M059J (cell line): ENCODE results near the gene PSMA1. TPM values are rescaled to one million over a fixed set of nuclear protein-coding genes. Genes with fewer than 3 reads are reported as not detected.
"Not testable (repeated sequence)": the region's sequence is repeated elsewhere in the genome, so short reads cannot be mapped to it uniquely, and the experiment has no call there.

Experiments
- DNase-seq: peaks from one replicate; pipeline ENCODE4 v3.0.0-alpha.2; 2012; ENCODE audit warnings: low read depth
- total RNA-seq: library from RNA; depleted of rRNA; stranded (reverse); fragments of >200 nt; shearing (Covaris generic); gene quantifications from 2 replicates; pipeline ENCODE4 v1.2.3, GENCODE V29; 2014; rRNA removed

PSMA1 gene
- total RNA-seq: 344 and 357 TPM in 2 replicates

DNA sequence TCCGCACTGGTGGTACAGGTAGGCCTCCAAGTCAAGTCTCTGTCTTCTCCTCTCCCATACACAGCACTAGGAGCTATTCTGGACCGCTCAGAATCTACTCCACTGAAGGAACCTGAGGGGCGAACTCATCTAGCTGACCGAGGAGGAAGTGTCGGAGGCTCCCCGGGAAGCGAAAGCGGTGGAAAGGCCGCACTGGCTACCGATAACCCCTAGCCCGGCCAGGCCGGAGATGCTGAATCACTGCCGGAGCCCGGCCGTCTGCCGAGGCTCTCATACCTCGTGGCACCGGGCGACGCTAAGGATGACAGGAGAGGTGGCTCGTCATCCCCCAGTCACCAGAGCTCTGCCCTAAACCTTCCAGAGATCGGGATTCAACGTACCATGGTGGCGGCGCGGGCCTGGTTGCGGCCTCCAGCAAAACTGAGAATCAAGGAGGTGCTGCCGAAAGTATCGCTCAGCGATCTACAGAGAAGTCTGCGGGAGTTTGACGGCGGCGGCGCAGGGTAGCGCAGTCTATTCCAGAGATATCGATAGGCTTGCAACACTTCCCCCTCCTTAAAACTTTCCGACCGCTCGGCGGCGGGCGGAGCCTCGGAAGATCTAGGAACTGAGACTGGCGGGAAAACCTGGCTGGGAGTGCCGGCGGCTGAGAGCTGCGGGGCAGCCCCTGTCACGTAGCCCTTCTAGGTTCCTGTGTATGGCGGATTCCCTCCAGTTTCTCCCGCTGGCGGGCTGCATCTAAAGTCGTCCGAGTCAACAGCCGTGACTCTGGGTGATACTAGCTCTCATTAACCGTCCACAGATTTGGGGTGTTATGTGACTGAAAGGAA, at the start of gene PSMA1:
TSS of gene PSMA1 (minus strand) at position 470 of the 830 bp plus-strand sequence. CDS start at position 383, 87 bp downstream.
- peak; percentile 97 for DNase-seq

DNA sequence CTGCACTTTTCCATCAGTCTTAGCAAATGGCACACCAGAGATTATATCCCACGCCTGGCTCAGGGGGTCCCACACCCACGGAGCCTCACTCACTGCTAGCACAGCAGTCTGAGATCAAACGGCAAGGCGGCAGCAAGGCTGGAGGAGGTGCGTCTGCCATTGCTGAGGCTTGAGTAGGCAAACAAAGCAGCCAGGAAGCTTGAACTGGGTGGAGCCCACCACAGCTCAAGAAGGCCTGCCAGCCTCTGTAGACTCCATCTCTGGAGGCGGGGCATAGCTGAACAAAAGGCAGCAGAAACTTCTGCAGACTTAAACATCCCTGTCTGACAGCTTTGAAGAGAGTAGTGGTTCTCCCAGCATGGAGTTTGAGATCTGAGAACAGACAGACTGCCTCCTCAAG, 49.3 kb upstream of the PSMA1 start:
- not testable (repeated sequence) for DNase-seq

DNA sequence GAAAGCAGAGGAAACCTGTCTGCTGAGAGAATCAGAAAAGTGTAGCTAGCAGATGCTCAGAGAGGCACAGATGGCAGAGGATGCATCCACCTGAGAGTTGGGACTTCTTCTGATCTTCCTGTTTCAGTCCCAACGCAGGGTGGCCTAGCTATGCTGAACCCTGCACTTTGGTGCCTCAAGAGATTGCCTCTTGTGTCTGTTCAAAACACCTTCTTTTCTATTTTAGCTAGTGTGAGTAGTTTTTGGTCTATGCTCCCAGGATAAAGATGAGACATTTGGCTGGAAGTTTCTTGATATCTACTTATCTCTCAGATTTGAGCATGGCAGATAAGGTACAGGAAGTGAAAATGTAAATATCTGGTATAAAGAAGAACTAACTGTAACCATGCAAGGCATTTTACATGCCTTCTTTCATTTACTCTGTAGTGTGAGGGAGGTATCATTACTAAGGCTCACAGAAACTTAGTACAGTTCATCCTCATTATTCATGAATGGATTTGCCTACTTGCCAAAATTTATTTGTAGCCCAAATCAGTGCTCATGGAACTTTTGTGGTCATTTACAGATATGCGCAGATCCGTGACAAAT, 47.0 kb upstream of the PSMA1 start:
- DNase-seq: no peak

DNA sequence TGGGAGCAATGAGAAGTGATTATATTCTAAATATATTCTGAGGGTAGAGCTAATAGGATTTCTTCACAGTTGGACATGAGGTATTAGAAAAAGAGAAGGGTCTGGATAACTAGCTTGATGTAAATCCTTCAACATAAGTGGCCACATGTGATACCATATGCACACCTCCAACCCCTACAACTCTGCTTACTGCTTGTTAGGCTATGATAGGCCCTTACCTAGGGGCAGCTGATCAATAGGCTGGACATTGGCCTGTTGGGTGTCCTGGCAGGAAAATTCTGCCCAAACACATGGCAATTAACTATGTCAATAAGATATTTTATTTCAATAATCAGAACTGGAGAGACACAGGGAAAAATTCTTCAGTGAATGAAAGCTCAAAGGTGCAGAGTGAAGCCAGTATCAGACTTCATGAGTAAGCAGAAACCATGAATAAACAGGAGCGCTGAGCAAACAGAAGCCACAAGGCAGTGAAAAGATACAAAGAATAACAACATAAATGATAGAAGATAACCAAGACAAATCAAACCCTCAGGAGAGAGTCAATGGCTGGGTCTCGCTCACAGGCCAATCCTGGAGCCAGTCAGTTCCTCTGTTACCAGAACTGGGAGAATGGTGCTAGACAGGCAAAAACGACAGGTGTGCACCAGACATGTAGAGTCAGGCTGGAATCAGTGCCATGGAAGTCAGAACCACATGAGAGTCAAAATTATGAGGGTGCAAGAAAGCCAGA, 46.3 kb upstream of the PSMA1 start:
- no peak for DNase-seq

DNA sequence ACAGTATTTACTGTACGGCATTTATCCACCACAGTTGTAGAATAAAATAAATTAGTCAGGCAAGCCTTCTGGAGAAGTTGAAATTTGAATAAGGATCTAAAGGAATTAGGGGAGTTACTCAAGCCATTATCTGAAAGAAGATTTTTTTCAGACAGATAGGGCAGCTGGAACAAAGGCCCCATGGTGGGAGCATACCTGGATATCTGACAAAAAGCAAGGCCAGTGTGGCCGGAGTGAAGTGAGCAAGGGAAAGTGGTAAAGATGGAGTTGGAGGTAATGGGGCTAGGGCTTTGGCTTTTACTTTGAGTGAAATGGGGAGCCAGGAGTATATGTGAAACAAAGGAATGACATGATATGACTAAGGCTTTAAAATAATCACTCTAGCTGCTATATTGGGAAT, 45.7 kb upstream of the PSMA1 start:
- DNase-seq: no peak

DNA sequence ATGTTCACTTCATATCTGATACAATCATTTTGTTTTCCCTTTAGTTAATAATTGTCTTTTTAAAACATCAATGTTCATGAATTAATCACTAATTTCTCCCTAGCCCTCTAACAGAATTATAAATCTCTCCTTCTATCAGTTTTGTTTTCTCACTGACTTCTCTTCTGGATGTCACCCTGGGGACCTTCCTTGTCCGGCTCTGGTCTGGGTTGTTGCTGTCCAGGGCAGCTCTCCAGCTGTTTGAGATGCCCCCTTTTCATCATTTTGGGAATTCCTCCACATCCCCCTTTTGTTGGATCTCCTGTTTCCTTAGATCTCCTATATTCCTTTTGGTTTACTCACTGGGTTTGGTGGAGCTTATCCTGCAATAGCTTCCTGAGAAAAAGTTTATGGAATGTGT, 35.6 kb upstream of the PSMA1 start:
- DNase-seq: no peak

DNA sequence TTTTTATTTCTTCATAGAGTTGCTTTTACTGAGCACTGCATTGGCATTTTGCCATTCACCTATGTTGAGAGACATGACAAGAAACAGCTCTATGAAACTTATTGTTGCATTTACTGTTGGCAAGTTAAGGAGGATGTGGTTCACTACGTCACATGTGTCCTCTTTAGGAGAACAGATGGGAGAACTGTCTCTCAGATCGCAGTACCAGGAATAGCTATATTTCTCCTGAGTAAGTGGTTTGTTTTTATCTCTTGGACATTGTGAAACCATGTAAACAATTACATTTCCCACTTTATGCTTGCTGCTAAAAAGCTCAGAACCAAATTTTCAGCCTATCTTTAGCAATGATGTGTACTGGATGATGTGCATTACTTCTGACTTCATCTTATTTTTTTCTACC, 34.8 kb upstream of the PSMA1 start:
- DNase-seq: no peak

DNA sequence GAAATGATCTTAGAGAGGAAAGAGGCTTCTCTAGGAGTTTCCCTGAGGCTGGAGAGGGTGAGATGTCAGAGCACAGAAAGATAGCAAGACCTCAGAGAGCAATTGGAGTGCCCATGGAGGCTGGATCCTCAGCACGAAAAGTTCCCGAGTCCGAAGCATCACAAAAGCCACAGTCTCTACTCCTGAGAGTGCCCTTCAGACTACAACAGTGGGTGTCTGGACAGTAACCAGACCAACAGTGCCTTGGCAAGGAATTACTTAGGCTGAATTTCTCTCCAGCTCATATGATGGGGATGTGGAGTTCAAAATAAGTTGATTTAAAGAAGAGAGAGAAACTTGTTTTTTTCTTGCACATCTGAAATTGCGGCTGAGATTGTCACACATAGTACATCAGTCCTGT, 31.9 kb upstream of the PSMA1 start:
- no peak for DNase-seq

DNA sequence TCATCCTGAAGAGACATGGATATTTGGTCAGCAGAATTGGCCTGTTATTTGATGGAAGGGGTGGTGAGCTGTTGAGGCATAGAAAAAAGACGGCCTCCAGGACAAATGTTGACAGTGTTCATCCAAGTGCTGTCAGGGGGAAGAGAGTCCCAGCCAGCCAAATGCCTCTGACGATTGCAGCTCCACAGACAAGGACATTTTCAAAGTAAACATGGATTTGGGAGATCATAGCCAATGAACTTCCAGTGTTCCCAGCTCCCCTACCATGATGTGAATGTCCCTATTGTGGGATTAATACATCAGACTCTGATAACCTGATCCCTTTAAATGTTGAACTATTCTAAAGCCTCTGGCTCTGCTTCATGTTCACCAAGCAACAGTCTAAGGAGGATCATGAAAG, 31.2 kb upstream of the PSMA1 start:
- DNase-seq: no peak

DNA sequence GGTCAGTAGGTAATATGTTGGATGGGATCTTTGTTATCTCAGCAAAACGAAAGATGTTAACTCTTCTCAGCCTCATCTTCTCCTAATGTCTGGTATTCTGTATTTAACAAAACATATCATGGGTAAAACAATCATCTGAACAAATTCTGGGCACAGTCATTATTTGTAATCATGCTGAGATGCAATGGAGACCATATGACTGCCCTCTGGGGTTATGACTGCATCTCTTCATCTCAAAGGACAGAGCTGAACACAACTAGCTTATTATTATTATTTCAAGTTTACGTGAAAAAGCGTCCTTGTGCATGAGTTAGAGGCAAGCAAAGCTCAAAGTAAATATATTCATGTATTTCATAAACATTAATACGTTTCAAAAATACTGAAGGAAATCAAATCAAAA, 29.7 kb upstream of the PSMA1 start:
- DNase-seq: no peak

DNA sequence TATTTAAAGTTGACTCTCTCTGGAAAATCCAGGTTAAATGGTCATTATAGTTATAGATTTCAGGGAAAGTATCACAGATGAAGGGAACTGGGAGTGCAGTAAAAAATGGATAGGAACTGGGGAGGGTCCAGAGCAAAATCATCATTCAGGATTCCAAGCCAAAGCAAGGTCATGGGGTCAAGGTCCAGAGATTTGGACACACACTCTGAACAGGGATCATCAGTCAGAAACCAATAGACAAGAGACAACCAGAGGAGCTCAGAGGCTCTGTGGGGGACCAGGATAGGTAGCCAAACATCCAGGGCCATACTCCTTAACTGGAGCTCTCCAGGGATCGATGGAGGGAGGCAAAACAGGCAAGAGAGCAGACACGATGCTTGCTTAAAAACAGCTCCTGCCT, 27.3 kb upstream of the PSMA1 start:
- DNase-seq: no peak

DNA sequence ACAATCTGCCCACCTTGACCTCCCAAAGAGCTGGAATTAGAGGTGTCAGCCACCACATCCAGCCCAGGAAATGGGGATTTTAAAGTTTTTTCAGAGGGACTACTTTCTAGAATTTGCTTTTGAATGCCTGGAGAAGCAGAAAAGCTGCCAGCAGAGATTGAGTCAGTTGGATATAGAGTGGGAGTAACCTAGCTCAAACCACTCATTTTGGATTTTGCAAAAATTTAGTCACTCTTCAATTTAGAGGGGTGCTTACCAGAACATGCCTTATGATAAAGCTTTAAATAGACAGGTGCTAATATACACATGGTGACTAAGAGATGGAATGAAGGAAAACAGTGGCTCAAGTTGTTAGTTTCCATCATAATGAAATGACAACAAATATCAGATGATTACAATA, 26.5 kb upstream of the PSMA1 start:
- DNase-seq: no peak

DNA sequence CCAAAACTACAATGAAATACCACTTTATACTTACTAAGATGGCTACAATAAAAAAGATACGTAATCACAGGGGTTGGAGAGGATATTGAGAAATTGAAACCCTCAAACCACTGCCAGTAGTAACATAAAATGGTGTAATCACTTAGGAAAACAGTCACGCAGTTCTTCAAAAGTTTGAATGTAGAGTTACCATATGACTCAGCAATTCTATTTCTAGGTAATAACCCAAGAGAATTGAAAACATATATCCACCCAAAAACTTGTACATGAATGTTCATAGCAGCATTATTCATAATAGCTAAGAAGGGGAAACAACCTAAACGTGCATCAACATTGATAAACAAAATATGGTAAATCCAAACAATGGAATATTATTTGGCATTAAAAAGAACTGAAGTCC, 24.4 kb upstream of the PSMA1 start:
- DNase-seq: peak; percentile 17

DNA sequence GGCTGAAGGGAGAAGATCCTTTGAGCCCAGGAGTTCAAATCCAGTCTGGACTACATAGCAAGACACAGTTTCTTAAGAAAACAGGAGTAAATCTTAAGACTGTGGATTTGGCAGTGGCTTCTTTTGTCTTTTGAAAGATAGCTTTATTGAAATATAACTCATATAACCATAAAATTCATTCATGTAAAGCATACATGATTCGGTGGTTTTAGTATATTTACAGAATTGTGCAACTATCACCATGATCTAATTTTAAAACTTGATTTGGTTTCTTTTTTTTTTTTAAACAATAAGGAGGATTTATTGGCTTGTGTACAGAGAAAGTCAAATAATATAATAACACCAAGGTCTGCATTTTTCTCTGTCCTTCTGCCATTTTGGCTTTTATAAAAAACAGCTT, 23.1 kb upstream of the PSMA1 start:
- no peak for DNase-seq

DNA sequence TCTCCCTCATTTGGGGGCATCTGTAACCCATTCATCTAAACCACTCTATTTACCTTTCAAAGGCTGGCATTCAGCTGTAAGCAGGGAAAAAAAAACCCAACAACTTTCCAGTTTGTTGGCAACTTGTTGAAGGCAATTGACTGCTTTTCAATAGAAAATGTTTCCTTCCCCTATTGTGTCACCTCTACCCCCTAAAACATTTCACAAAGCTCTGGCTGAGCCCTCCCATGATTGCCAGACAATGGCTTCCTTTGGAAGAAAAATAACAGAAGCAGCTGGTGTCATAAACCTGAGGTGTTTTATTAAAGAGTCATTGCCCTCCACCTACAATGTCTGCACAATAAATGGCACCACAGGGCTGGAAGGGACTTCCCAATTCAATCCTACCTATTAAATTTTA, 22.1 kb upstream of the PSMA1 start:
- DNase-seq: no peak

DNA sequence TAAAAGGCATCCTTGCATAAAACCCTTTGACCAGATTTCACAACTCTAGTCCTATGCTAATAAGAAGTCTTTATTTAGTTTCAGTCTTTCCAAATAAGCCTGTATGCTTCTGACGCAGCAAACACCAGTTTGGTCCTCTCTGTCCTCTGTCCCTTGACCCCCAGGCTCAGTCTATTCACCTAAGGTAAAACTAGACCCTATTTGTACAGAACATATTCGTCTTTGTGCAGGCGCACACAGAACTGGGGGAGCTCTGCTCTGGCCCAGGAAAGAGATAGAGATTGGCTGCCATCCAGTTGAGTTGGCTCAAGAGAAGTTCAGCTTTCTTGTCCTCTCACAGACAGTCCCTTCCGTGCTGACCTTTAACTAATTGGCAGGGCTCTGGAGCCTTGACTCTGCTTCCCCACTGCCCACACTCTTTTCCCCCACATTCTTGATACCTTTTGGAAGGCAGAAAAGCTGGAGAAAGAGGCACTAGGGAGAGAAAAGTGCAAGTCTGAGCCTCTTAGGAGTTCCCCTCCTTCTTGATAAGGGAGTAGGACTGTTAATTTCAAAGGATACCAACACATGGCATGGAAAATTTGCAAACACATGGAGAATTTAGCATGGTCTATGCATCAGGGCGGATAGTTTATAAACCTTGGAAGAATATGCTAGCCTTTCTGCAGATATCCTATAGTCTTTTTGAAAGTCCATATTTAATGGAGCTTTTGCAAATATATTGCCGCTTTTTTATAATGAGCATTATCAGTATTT, 21.2 kb upstream of the PSMA1 start:
- DNase-seq: peak; percentile 9

DNA sequence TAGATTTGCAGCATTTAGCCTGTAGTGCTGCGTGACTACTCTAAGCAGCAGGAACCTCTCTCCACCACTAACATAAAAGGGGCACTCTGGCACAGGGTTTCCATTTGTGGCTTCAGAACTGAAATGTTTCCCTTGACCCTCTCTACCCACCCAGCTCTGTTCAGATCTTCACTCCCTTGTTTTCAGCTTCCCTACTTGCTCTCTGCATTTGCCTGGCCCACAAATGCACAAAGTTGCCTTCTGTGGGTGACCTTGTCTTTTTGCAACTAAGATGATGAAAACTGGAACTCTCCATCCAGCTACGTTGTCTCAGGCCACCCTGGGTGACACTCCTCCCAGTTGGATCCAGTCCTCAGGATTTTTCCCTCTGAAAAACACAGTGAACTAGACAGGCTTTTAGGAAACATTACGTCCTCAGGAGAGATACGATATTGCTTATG, 19.8 kb upstream of the PSMA1 start:
- no peak for DNase-seq

DNA sequence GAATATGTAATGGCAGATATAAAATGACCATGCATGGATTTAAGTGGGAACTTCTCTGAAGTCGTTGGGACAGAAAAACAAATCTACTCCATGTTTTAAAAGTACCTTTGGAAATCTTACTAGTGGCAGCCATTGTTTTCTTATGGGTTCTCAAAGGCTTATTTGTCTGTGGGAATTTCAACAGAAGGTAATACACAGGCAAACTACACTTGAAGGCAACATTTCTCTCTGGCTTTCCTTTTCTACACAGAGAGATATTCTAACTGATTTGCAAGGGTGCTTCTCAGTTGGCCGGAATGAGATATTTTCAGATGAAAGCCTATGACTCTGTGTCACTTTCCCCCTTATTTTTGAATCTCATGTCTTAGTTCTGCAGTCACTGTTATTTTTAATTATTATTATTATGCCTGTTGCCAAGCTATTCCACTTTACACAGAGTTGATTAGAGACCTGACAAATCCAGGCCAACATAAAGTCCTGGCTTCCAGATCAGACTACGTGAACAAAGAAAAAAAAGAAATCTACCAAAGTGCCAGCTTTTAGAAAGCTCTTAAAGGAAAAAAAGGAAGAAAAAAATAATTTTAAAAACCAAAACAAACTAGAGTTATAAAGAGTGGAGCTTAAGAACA, 18.9 kb upstream of the PSMA1 start:
- DNase-seq: no peak

DNA sequence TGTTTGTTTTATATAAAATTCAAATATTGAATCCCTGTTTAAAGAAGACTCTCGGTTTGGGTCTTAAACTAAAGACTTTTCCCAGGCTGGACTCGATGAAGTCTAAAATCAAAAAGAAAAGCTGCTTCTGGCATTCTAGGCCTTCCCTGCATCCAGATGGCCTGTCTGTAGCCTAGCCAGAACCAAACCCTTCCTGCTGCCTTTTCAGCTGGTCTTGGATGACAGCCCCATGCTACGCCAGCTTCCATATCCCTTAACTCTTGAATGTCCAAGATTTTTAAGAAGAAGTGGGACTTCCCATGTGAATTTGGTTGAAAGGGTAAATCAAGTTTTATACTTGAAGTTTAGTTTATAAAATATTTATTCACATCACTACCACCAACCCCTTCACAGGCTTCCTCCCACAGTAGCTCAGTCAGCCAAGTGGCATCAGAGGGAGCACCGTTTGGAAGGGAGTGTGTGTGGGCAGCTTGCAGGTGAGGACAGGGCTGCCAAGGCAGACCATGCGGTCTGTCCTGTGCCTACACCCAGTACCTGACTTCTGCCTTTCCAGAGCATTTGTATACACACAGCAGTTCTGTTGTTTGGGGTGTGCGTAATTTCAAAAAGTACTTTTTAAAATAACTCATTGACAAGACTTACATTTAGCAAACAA, 18.2 kb upstream of the PSMA1 start:
- no peak for DNase-seq

DNA sequence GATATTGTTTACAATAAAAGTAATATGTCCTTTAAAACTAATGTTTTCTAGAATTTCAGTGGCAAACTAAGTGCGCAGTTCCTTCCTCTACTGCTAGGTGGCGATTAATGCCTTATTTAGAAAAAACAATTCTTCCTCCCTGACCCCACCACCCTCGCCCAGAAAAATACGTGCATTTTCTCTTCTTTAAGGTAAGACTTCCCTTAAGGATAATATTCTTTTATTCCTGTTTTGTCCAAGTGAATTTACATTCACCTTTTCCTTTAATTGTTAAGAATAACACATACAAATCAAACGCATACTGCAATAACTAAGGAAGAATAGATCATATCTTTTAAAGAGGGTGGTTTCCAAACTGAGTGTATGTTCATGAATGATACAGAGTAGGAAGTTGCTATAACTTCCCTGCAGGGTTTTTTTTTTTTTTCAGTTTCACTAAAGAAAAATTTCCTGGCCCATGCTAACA, 17.0 kb upstream of the PSMA1 start:
- DNase-seq: peak; percentile 23

DNA sequence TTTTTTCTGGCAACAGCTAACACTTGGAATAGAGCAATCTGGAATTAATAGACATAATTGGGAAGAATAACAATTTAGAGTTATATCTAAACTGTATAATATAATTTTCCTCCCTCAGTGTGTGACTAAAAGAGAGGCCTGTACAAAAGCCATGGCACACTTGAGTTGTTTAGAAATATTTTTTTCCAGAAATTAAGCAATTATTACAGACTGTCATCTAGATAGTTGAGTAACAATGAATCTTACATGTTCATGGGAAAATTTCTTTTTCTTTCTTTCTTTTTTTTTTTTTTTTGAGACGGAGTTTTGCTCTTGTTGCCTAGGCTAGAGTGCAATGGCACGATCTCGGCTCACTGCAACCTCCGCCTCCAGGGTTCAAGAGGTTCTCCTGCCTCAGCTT, 15.0 kb upstream of the PSMA1 start:
- not testable (repeated sequence) for DNase-seq
